Measurements from ENCODE around the gene ARID1A. TPM values are rescaled to one million over a fixed set of nuclear protein-coding genes. Genes with fewer than 3 reads are reported as not detected.
A peak's percentile ranks its signal among the peaks of the same experiment; 100 is the strongest.

ARID1A gene
- total and polyA plus RNA-seq, 9 of the 15 experiments (the other 6 are each of a cell fraction or from before 2014, with no cell fraction given), result 8.3 to 88.3 (median 22.5) TPM

DNA sequence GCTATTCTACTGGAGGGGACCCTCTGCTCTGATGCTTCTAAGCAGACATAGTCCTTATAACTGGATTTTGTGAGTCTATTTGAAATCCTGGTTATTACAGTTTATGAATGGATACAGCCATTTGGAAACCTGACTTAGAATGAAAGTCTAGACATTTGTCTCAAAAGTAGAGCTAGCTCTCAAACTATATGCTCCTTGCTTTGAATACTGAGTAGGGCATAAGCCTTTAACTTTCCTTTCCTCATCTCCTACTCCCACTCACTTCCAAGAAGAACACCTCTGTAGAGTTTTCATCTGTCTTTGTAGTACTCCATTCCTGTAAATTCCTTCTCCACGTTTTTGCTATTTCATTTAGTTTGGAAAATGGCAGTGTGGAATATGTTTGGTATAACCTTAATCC is 9.0 kb upstream of the ARID1A start (continued):
- no peak; the same call in 1 of the 2 replicates for TF ChIP-seq ZNF592 (IDR thresholded peaks at IDR 0.05)
- no peak for TF ChIP-seq ZC3H11A (IDR thresholded peaks at IDR 0.05; ENCODE audit: low read depth, low read length)
- no peak for TF ChIP-seq SRSF7 (optimal IDR thresholded peaks at IDR 0.05; ENCODE audit: low read depth, low read length)
- no peak for TF ChIP-seq ELF2 (CRISPR knock-in tag; IDR thresholded peaks at IDR 0.05)
- TF ChIP-seq SRSF3 (IDR thresholded peaks at IDR 0.05; ENCODE audit: insufficient read depth, low read length), result no peak
- TF ChIP-seq E2F3 (CRISPR knock-in tag; IDR thresholded peaks at IDR 0.05), result no peak
- TF ChIP-seq ZFX (CRISPR knock-in tag; IDR thresholded peaks at IDR 0.05), result no peak
- no peak for TF ChIP-seq ZBTB8A (IDR thresholded peaks at IDR 0.05; ENCODE audit: partially characterized antibody)
- TF ChIP-seq ZNF197 (CRISPR knock-in tag; IDR thresholded peaks at IDR 0.05; ENCODE audit: low read depth), result no peak; the same call in 1 of the 2 replicates
- TF ChIP-seq ZNF75A (CRISPR knock-in tag; IDR thresholded peaks at IDR 0.05), result no peak
- peak; percentile 39 for TF ChIP-seq PRDM10 (IDR thresholded peaks at IDR 0.05; ENCODE audit: partially characterized antibody)
- 0 out of 2 replicates have a peak, but pooled peaks have one; percentile 58 for TF ChIP-seq NCOA1 (IDR thresholded peaks at IDR 0.05; ENCODE audit: low read depth)
- TF ChIP-seq, protein P1, sequence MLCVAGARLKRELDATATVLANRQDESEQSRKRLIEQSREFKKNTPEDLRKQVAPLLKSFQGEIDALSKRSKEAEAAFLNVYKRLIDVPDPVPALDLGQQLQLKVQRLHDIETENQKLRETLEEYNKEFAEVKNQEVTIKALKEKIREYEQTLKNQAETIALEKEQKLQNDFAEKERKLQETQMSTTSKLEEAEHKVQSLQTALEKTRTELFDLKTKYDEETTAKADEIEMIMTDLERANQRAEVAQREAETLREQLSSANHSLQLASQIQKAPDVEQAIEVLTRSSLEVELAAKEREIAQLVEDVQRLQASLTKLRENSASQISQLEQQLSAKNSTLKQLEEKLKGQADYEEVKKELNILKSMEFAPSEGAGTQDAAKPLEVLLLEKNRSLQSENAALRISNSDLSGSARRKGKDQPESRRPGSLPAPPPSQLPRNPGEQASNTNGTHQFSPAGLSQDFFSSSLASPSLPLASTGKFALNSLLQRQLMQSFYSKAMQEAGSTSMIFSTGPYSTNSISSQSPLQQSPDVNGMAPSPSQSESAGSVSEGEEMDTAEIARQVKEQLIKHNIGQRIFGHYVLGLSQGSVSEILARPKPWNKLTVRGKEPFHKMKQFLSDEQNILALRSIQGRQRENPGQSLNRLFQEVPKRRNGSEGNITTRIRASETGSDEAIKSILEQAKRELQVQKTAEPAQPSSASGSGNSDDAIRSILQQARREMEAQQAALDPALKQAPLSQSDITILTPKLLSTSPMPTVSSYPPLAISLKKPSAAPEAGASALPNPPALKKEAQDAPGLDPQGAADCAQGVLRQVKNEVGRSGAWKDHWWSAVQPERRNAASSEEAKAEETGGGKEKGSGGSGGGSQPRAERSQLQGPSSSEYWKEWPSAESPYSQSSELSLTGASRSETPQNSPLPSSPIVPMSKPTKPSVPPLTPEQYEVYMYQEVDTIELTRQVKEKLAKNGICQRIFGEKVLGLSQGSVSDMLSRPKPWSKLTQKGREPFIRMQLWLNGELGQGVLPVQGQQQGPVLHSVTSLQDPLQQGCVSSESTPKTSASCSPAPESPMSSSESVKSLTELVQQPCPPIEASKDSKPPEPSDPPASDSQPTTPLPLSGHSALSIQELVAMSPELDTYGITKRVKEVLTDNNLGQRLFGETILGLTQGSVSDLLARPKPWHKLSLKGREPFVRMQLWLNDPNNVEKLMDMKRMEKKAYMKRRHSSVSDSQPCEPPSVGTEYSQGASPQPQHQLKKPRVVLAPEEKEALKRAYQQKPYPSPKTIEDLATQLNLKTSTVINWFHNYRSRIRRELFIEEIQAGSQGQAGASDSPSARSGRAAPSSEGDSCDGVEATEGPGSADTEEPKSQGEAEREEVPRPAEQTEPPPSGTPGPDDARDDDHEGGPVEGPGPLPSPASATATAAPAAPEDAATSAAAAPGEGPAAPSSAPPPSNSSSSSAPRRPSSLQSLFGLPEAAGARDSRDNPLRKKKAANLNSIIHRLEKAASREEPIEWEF (CRISPR knock-in tag; IDR thresholded peaks at IDR 0.05), result no peak
- TF ChIP-seq ZNF146 (CRISPR knock-in tag; IDR thresholded peaks at IDR 0.05; ENCODE audit: unreplicated experiment), result no peak
- TF ChIP-seq OTX1 (CRISPR knock-in tag; IDR thresholded peaks at IDR 0.05), result 0 out of 2 replicates have a peak, but pooled peaks have one; percentile 59
- no peak for TF ChIP-seq PCBP2 (IDR thresholded peaks at IDR 0.05; ENCODE audit: low read depth, low read length, poor library complexity, severe bottlenecking)

Data from K562 (cell line).